ENCODE results near the gene MRPS22.

MRPS22 gene

GRCh38 chr3:139319428-139320402, 24.1 kb upstream of the MRPS22 start:
- Histone ChIP-seq H3K36me3 (no peaks in the 10 kb centered on the region), H3K9me3 (no peaks in the 10 kb centered on the region)
- intact Hi-C loops (cut with DNase I; ENCODE audit: low total_unique reads), result loop anchor here (5.0 to 10.0 kb wide), 2 partner anchors 212 to 385 kb away; no protein-coding TSS in a partner anchor

GRCh38 chr3:139320551-139321309, 23.1 kb upstream of the MRPS22 start:
- peak in 1 of 2 donors; percentile 21 for DNase-seq
- peaks cover 0 to 15% of the 10 kb centered on the region in 2 donors for H3K27me3 ChIP-seq
- intact Hi-C loops (cut with DNase I; ENCODE audit: low total_unique reads), result loop anchor here (5.0 to 10.0 kb wide), 2 partner anchors 213 to 386 kb away; no protein-coding TSS in a partner anchor
- no peaks in the 10 kb centered on the region for H3K36me3 ChIP-seq
- H3K9me3 ChIP-seq, result no peaks in the 10 kb centered on the region
- H3K27ac ChIP-seq, result no peak overlapping the region
- no peak overlapping the region for H3K4me3 ChIP-seq
- H3K4me1 ChIP-seq, result no peaks in the 10 kb centered on the region
- no peak for TF ChIP-seq CTCF (IDR thresholded peaks at IDR 0.05)

More at GRCh38 chr3:139319428-139320402, 24.1 kb upstream of the MRPS22 start:
- Histone ChIP-seq H3K4me3 (no peak overlapping the region), H3K27ac (no peak overlapping the region), H3K4me1 (no peaks in the 10 kb centered on the region), H3K27me3 (peaks cover 0 to 15% of the 10 kb centered on the region in 2 donors)
- TF ChIP-seq CTCF (IDR thresholded peaks at IDR 0.05), result no peak
- no peak for DNase-seq

DNA sequence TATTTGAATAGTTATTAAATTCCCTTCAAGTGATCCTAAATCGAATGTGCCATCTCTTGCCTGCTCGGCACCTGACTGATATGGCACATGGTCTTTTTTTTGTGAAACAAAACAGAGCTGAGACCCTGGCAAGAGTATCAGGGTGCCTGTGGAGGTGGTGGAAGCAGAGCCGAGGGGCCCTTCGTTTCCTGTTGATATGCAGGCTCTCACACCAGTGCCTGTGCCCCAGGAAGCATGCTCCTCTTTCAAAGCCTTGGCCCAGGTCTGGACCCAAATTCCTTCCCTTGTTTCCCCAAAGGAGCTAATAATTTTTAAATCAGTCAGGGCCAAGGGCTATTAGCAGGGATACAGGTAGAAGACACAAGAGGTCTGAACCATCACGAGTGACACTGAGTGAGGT, 21.5 kb upstream of the MRPS22 start:
- Histone ChIP-seq H3K4me3 (no peak overlapping the region), H3K27me3 (peaks cover 0 to 15% of the 10 kb centered on the region in 2 donors), H3K27ac (no peak overlapping the region), H3K36me3 (no peaks in the 10 kb centered on the region), H3K9me3 (no peaks in the 10 kb centered on the region), H3K4me1 (no peaks in the 10 kb centered on the region)
- TF ChIP-seq CTCF (IDR thresholded peaks at IDR 0.05), result no peak
- DNase-seq, result no peak
- intact Hi-C loops (cut with DNase I; ENCODE audit: low total_unique reads), result loop anchor here (5.0 to 10.0 kb wide), 2 partner anchors 215 to 388 kb away; no protein-coding TSS in a partner anchor

GRCh38 chr3:139323146-139323545, 20.7 kb upstream of the MRPS22 start:
- Histone ChIP-seq H3K9me3 (no peaks in the 10 kb centered on the region), H3K27me3 (peaks cover 0 to 11% of the 10 kb centered on the region in 2 donors), H3K36me3 (no peaks in the 10 kb centered on the region), H3K4me3 (no peak overlapping the region), H3K4me1 (no peaks in the 10 kb centered on the region), H3K27ac (no peak overlapping the region)
- DNase-seq, result no peak
- TF ChIP-seq CTCF (IDR thresholded peaks at IDR 0.05), result no peak
- intact Hi-C loops (cut with DNase I; ENCODE audit: low total_unique reads), result loop anchor here (5.0 to 10.0 kb wide), 2 partner anchors 216 to 388 kb away; no protein-coding TSS in a partner anchor

- H3K4me1 ChIP-seq, result peaks cover 0 to 6% (median 0%) of the 10 kb centered on the region in 4 donors
- no peak for TF ChIP-seq CTCF (IDR thresholded peaks at IDR 0.05)
- peaks cover 0 to 2% of the 10 kb centered on the region in 2 donors for H3K27me3 ChIP-seq
- DNase-seq, result no peak
- no peaks in the 10 kb centered on the region for H3K9me3 ChIP-seq
- H3K4me3 ChIP-seq, result no peak overlapping the region
- no peak overlapping the region for H3K27ac ChIP-seq
- H3K36me3 ChIP-seq, result no peaks in the 10 kb centered on the region
- intact Hi-C loops (cut with DNase I; ENCODE audit: low total_unique reads), result loop anchor here (5.0 to 10.0 kb wide), 2 partner anchors 217 to 390 kb away; no protein-coding TSS in a partner anchor
Observed at GRCh38 chr3:139324456-139324855, 19.4 kb upstream of the MRPS22 start.
